GM10248 (cell line): ENCODE results near the gene SH3RF3.

ENCODE experiments used
- CTCF ChIA-PET: fragments of 300-600 bp; sonication (Branson Sonifier 250); formaldehyde crosslinking; extraction: SDS; loops from one replicate; lab custom pipeline; 2021; ENCODE audit warnings: antibody characterized with exemption; lab: Yijun Ruan, JAX
- POLR2A ChIA-PET: fragments of 350-650 bp; sonication (Branson Sonifier 250); formaldehyde crosslinking; extraction: SDS; loops from one replicate; lab custom pipeline; 2020; ENCODE audit warnings: antibody characterized with exemption; lab: Yijun Ruan, JAX
- DNase-seq: peaks from one replicate; pipeline ENCODE4 v3.0.0; 2012; ENCODE audit errors: extremely low spot score
- TF ChIP-seq, protein P1 (sequence below): IDR thresholded peaks from 2 replicates; pipeline ENCODE4 v1.5.1; 2012; ENCODE audit warnings: mild to moderate bottlenecking, low read depth; ENCODE audit errors: extremely low read depth, missing control alignments, control extremely low read depth

SH3RF3 gene

DNA sequence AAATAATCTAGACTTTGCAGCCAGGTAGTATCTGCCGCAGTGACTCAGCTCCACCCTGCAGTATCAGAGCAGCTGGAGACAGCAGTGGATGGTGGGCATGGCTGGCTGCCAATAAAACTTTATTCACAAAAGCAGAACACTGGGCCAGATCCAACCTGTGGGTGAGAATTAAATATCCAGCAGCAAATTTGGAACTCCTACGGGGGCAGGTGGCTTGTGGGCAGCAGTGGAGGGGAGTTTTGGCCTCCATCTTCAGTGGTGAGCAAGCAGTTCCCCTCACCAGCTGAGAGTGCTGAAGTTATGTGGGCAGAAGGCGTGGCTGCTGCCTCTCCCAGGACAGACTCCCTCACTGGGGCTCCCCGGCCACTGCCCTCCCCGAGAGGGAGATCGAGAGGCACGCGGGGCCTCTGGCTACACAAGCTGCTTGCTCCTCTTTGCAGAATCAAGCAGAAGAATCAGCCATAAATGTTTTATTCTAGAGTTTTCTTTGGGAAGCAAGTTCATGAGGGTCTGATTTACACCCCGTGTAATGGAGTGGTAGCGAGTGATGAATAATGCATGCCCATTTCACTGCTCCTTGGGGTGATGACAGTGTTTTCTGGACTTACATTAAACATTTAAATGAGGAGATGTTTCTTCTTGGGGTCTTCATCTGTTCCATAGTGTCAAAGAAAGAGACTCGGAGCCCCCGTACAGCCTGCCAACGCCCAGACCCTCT lies 280.5 kb downstream of the SH3RF3 start:
- TF ChIP-seq, protein P1, sequence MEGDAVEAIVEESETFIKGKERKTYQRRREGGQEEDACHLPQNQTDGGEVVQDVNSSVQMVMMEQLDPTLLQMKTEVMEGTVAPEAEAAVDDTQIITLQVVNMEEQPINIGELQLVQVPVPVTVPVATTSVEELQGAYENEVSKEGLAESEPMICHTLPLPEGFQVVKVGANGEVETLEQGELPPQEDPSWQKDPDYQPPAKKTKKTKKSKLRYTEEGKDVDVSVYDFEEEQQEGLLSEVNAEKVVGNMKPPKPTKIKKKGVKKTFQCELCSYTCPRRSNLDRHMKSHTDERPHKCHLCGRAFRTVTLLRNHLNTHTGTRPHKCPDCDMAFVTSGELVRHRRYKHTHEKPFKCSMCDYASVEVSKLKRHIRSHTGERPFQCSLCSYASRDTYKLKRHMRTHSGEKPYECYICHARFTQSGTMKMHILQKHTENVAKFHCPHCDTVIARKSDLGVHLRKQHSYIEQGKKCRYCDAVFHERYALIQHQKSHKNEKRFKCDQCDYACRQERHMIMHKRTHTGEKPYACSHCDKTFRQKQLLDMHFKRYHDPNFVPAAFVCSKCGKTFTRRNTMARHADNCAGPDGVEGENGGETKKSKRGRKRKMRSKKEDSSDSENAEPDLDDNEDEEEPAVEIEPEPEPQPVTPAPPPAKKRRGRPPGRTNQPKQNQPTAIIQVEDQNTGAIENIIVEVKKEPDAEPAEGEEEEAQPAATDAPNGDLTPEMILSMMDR, result no peak
- ChIA-PET POLR2A (no interaction called here), CTCF (no interaction called here)
- no peak for DNase-seq

DNA sequence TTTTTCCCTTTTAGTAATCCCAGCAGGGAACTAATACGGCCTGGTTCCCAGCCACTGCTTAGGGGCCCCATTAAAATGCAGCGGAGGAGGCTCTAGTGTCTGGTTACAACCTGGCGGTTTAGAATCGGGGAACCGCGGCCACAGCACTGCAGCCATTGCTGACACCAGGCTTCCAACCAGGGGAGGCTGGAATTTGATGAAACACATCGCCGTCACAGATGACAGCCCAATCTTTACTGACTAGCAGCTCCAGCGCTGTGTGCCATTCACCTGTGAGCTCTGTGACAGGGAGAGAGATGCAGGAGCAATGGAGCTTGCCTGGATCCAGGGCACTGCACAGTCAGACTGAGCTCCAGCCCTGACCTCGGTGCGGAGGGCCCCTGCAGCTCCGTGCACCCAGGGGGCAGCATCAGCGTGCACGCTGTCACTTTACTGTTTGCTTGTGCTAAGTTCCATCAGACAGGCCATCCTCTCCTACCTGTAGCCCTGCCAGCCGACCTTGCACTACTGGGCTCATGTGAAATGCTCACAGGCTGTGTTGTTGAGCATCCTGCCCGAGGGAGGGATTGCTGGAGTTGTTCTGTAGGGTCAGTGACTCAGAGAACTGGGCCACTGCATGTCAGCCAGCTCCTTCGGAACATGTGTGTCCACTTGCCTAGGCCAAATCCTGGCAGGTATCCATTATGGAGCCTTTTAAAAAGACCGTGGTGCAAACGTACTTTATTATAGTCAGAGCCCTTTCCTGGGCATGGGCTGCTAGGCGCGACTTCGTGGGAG lies 281.2 kb downstream of the SH3RF3 start:
- CTCF ChIA-PET, result no interaction called here
- DNase-seq, result no peak
- POLR2A ChIA-PET, result no interaction called here
- TF ChIP-seq, protein P1, result no peak

DNA sequence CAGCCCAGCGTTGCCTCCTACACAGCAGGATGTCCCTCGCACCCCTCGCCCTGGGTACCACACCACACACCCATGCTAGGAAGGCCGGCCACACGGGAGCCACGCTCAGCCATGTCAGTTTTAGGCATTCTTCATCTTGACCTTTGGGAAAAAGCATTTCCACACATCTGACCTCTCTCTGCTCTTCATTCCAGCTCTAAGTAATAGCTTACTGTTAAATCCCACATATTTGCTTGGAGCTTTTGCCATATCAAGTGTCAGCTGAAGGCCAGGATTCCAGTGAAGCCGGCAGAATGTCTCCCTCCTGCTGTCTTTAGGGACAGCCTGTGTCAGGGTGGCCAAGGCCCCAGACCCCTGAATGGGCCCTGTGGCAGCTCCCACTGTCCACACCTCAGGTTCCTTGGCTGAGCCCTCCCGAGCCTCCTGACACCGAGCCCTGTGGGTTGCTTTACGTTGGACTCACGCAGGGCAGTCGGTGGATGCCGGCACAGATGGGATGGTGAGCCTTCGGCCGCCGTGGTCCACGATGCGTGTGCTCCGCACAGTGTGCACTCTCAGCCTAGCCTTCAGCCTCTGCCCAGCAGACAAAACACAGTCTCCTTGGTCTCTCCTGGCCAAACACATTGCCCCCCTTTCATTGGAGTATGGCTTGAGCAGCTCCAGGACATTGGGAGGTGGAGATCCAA lies 282.8 kb downstream of the SH3RF3 start:
- no peak for DNase-seq
- CTCF ChIA-PET, result no interaction called here
- POLR2A ChIA-PET, result no interaction called here
- TF ChIP-seq, protein P1, result no peak

DNA sequence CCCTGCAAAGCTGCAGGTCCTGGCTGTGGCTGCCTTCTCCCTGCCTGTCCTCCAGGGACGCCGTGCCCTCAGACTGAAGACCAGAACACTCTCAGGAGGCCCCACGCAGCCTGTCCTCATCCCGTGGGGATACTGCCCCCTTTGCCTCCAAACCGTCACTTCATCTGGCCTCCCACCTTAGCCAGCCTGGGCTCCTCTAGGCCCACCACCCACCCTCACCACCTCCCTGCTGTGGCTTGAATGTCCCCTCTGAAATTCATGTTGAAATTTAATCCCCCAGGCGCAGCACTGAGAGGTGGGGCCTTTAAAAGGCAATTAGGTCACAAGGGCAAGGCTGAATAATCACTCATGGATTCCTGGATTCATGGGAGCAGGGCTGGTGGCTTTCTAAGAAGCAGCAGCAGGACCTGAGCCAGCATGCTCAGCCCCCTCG lies 286.6 kb downstream of the SH3RF3 start:
- TF ChIP-seq, protein P1, result no peak
- CTCF ChIA-PET, result no interaction called here
- no peak for DNase-seq
- POLR2A ChIA-PET, result no interaction called here

DNA sequence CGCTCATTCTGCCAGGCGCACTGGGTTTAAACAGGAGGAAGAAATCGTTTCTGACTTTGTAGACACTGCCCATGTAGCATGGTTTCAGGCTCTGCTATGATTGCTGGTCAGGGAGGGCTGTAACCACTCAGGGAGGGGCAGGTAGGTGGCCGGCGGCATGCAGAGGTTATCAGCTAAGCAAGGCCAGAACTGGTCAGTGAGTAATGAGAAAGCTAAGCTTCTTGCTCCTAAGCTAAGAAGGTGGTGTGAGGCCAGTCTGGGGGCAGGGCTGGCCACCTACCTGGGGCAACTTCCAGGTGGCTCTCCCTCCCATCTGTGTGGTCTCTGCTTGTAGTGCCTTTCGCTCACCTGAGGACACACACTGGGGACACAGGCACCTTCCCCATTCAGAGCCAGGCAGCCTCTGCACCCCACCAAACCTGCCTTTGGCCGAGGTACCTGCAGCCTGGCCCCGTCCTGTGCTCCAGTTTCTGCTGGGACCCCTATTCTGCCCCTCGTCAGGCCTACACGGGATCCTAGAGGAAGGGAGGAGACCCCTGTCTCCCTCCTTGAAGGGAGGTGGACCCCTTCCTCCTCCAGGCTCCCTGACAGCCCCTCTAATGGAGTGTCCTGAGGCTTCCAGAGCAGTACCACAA lies 288.8 kb downstream of the SH3RF3 start:
- DNase-seq, result no peak
- POLR2A ChIA-PET, result no interaction called here
- CTCF ChIA-PET, result no interaction called here
- TF ChIP-seq, protein P1, result no peak

DNA sequence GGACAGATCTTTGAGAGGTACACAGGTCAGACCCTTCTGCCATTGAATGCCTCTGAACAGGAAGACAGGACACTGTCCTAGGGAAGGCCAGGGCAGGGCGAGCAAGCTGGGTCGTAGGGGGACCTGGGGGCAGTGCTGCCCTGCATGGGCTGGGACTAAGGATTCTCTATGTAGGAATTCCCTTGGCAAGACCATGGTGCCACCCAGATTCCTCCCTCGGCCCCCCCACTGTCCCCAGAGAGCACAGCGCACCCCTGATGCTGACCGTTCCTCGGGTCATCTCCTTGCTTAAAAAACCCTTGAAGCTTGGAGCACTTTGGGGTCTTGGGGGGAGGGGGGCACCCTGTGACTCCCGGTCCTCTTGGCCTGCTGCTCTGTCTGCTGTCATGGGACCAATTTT lies 289.7 kb downstream of the SH3RF3 start:
- TF ChIP-seq, protein P1, result no peak
- no peak for DNase-seq
- CTCF ChIA-PET, result no interaction called here
- POLR2A ChIA-PET, result no interaction called here
